Fibroblast of the aortic adventitia (primary cell): ENCODE results near the gene TSPAN33. TPM values are rescaled to one million over a fixed set of nuclear protein-coding genes. Genes with fewer than 3 reads are reported as not detected.

Source experiments
- DNase-seq: peaks from one replicate; pipeline ENCODE4 v3.0.0-alpha.2; 2010; ENCODE audit warnings: low read depth
- H3K4me3 ChIP-seq: 2 replicates; pipeline ENCODE4 v1.5.1; 2011; ENCODE audit warnings: low read depth, mild to moderate bottlenecking, control low read depth, low read length, moderate library complexity
- CTCF ChIP-seq: IDR thresholded peaks from 2 replicates; pipeline ENCODE4 v1.5.1; 2011; ENCODE audit warnings: mild to moderate bottlenecking, low read length, control low read depth, inconsistent platforms; ENCODE audit not compliant: insufficient read depth
- total RNA-seq: library from RNA; depleted of rRNA; stranded (reverse); fragments of >200 nt; gene quantifications from 2 replicates; pipeline ENCODE4 v1.2.3, GENCODE V29; 2012; ENCODE audit warnings: low replicate concordance

Gene TSPAN33
- total RNA-seq, 1 donor: not detected

- no peak for TF ChIP-seq CTCF
- no peak for DNase-seq
- no peak overlapping the region for H3K4me3 ChIP-seq
Measured at GRCh38 chr7:129161524-129162225, 17.2 kb downstream of the TSPAN33 start.

GRCh38 chr7:129162732-129163131 is 18.2 kb downstream of the TSPAN33 start:
- TF ChIP-seq CTCF: no peak
- no peak overlapping the region for H3K4me3 ChIP-seq
- DNase-seq: no peak

GRCh38 chr7:129163875-129164544 is 19.5 kb downstream of the TSPAN33 start:
- H3K4me3 ChIP-seq: no peak overlapping the region
- peak; percentile 80 for TF ChIP-seq CTCF
- peak; percentile 85 for DNase-seq

GRCh38 chr7:129166745-129167144 is 22.2 kb downstream of the TSPAN33 start:
- TF ChIP-seq CTCF: no peak
- H3K4me3 ChIP-seq: no peak overlapping the region
- no peak for DNase-seq

- no peak overlapping the region for H3K4me3 ChIP-seq
- no peak for DNase-seq
- TF ChIP-seq CTCF: no peak
Measured at GRCh38 chr7:129167817-129168216, 23.3 kb downstream of the TSPAN33 start.

- DNase-seq: no peak
- no peak for TF ChIP-seq CTCF
- no peak overlapping the region for H3K4me3 ChIP-seq
Measured at GRCh38 chr7:129168231-129169021, 23.9 kb downstream of the TSPAN33 start.
